ENCODE results near the gene ACO1.
A peak's percentile ranks its signal among the peaks of the same experiment; 100 is the strongest.
"Not testable (repeated sequence)": the region's sequence is repeated elsewhere in the genome, so short reads cannot be mapped to it uniquely, and the experiment has no call there.

ACO1 gene

DNA sequence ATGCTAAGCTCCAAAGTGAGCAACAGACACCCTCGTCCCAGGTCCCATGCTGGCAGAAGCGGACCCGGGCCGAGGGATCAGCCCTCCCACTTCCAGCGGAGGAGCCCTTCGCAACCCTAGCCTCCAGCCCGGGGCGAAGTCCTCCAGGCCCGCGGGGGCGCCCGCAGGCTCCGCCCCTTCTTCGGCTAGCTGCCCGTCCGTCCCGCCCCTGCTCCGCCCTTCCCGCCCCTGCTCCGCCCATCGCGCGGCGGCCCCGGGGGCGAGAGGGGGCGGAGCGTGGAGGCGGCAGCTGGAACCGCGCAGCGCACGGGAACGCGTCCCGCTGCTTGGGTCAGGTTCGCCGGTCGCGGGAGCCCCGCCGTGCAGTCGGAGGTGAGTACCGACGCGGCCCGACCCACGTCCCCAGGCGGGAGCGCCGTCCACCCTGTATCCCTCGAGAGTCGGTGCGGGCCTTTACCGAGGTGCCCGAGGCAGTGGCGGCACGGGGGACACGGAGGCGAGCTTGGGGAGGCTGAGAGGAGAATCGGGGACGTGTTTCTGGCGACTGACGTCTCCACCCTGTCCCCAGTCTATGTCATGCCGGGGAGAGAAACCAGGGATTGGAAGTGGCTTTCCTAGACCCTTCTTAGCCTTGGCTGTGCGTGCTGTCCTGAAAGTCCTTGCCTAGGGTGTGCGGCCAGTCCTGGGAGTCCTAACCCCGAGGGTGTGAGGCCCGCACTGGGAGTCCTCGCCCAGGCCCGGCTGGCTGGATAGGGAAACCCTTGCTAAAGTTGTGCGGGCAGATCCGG is at the start of gene ACO1:
TSS of gene ACO1 (plus strand) at position 280 of the 788 bp plus-strand sequence. CDS start 20,864 bp downstream, outside the sequence.
- Mint-ChIP-seq H3K27me3 (peaks cover 20 to 28% of the 10 kb centered on the region in 2 donors), H3K4me3 (peak within 1 kb of the TSS; percentile 85 to 90), H3K27ac (peak within 1 kb of the TSS; percentile 75), H3K4me1 (peaks cover 10 to 19% of the 10 kb centered on the region in 2 donors), H3K9me3 (no peaks in the 10 kb centered on the region), H3K36me3 (no peaks in the 10 kb centered on the region)
- ATAC-seq (replicated peaks) (peak; percentile 95 to 97), DNase-seq (peak; percentile 76)

DNA sequence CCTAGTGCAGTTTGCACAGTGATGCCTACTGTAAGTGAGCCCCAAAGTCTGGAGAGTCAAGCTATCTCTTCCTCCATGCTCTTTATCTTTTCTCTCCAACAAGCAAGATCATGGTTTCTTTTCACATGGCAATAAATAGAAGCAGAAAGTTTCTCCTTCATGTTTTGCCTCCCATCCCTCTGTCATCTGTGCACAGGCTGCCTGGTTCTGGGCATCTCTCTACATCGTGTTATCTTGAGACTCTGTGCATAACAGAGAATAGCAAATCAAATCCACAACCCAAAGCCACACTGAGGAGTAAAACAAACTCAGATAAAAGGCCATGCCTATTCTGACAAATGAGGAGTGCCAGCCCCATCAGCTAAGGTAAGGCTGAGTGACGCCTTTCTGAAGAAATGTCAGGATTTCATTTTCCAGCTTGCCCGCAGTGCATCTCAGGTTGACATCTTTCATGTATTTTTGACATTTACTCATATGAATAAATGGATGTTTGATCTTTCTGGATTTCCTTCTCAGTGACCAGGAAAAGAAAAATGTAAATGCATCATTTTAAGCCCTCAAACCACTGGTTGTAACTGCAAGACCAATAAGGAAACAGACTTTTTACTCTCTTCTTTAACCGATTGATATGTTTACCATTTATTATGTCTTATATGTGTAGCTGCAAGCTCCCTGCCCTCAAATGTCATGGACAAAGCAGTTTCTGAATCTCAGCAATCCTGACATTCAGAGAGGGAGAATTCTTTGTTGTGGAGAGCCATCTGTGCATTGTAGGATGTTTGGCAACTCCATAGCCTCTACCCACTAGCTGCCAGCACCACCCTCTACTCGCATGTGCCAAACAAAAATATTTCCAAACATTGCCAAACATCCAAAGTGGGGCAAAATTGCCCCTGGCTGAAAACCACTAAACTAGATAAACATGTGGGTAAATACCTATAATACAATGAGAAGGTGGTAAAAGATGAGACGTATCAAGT is 49.2 kb upstream of the ACO1 start:
- DNase-seq (no peak), ATAC-seq (replicated peaks) (no peak)
- H3K27me3 Mint-ChIP-seq = peaks cover 4 to 8% of the 10 kb centered on the region in 2 donors
- H3K27ac Mint-ChIP-seq = no peak overlapping the region
- no peaks in the 10 kb centered on the region for H3K36me3 Mint-ChIP-seq
- H3K4me3 Mint-ChIP-seq = no peak overlapping the region
- no peaks in the 10 kb centered on the region for H3K4me1 Mint-ChIP-seq
- peaks cover 0 to 1% of the 10 kb centered on the region in 2 donors for H3K9me3 Mint-ChIP-seq

DNA sequence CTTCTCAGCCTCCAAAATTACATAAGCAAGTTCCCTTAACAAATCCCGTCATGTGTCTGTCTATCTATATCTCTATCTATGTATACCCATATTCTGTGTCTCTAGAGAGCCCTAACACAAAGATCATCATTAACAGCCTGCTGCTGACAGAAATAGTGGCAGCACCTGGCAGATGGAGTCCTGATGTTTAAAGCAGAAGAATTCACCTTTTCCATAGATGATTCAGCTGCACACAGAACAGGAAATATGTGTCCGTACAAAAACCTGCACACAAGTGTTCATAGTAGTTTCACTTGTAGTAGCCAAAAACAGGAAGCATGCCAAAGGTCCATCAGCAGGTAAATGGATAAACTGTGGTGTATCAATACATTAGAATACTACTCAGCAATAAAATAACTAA is 45.0 kb upstream of the ACO1 start:
- no peaks in the 10 kb centered on the region for H3K36me3 Mint-ChIP-seq
- H3K9me3 Mint-ChIP-seq = no peaks in the 10 kb centered on the region

DNA sequence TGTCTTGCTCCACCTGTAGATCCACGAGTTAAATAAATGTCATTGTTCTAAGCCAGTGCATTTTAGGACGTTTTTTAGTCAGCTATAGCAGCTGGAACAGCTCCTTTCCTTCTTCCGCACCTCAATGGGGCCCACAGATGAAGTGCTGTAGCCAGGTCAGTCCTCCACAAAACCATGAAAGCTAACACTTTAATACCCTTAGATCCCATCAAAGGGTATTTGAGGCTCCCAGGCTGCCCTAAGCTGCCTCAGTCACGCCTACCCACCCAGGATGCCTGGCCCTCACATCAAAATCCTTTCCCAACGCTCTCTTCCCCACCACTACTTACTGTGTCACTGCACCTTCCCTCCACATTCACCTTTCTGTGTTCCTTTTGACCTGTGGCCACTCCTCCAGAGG is 44.1 kb upstream of the ACO1 start:
- Mint-ChIP-seq H3K9me3 (no peaks in the 10 kb centered on the region), H3K27me3 (peaks cover 4 to 7% of the 10 kb centered on the region in 2 donors), H3K4me1 (no peaks in the 10 kb centered on the region), H3K27ac (no peak overlapping the region), H3K36me3 (no peaks in the 10 kb centered on the region), H3K4me3 (no peak overlapping the region)
- no peak for ATAC-seq (replicated peaks)
- DNase-seq = no peak

More for the DNA sequence above, 45.0 kb upstream of the ACO1 start:
- no peak overlapping the region for H3K27ac Mint-ChIP-seq
- ATAC-seq (replicated peaks) = no peak
- no peak for DNase-seq
- H3K4me3 Mint-ChIP-seq = no peak overlapping the region
- no peaks in the 10 kb centered on the region for H3K4me1 Mint-ChIP-seq
- peaks cover 4 to 8% of the 10 kb centered on the region in 2 donors for H3K27me3 Mint-ChIP-seq

DNA sequence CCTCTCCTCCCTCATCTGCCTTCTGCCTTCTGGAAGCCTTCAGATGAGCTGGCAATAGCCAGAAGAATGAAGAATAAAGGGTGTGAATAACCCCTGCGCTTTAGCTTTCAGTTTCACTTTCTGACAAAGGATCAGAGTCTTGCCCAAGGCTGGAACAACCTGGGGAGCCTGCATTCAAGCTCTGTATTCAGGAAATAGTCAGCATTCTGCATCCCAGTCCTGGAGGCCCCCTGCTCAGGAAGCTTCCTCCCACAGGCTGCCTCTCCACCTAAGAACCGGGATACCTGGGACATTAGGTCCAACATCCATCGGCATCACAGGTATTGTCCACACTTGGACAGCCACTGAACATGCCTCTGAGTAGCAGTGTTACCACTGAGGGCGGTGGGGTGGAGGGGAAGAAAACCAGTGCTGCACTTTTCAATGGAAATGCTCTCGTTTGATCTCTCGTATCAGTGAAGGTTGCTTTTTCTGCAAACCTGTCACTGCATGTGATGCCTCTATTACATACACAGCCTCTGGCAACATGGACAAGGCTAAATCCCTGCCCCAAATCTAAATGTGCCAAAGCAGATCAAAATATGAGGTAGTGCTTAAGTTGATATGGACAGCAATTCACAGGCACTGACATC is 39.8 kb upstream of the ACO1 start:
- H3K4me3 Mint-ChIP-seq = no peak overlapping the region
- no peaks in the 10 kb centered on the region for H3K4me1 Mint-ChIP-seq
- DNase-seq (no peak), ATAC-seq (replicated peaks) (no peak)
- H3K9me3 Mint-ChIP-seq = no peaks in the 10 kb centered on the region
- no peaks in the 10 kb centered on the region for H3K27me3 Mint-ChIP-seq
- no peak overlapping the region for H3K27ac Mint-ChIP-seq
- H3K36me3 Mint-ChIP-seq = no peaks in the 10 kb centered on the region

DNA sequence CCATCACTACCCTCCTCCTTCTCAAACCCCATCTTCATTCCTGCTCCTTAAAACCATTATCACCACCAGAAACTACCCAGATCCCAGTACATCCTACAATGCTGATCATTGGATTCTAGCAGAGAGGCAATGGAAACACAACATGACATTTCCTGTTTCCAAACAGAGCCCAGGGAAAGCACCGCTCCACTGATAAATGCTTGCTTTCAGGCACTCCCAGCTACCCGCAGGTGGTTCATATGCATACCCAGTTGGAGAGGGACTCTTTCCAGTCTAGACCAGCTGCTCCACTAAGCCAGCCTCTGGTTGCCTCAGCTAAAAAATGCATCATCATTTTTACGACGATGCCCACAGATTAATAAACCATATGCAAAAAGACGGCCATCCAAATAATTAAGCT is 39.2 kb upstream of the ACO1 start:
- no peaks in the 10 kb centered on the region for H3K36me3 Mint-ChIP-seq
- H3K4me1 Mint-ChIP-seq = no peaks in the 10 kb centered on the region
- no peak overlapping the region for H3K27ac Mint-ChIP-seq
- no peaks in the 10 kb centered on the region for H3K27me3 Mint-ChIP-seq
- DNase-seq = no peak
- ATAC-seq (replicated peaks) = no peak
- no peaks in the 10 kb centered on the region for H3K9me3 Mint-ChIP-seq
- no peak overlapping the region for H3K4me3 Mint-ChIP-seq

DNA sequence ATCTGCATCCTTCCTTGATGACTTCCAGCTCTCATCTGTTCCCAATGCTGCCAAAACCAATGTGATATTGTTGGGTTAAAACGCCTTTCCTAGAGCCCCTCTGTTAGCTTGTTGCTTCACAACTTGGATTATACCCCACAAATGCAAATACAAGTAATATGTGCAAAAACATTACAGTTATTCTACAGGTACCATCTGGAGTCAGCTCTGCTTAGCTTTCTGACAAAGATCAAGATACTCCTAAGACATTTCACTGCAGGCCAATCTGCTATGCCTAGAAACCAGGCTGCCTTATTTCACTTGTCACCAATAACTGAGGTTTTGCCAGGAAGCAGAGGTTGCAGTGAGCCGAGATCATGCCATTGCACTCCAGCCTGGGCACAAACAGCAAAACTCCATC is 36.9 kb upstream of the ACO1 start:
- DNase-seq = no peak
- Mint-ChIP-seq H3K9me3 (no peaks in the 10 kb centered on the region), H3K4me1 (no peaks in the 10 kb centered on the region), H3K27me3 (no peaks in the 10 kb centered on the region), H3K4me3 (no peak overlapping the region), H3K27ac (no peak overlapping the region), H3K36me3 (no peaks in the 10 kb centered on the region)
- ATAC-seq (replicated peaks) = no peak

DNA sequence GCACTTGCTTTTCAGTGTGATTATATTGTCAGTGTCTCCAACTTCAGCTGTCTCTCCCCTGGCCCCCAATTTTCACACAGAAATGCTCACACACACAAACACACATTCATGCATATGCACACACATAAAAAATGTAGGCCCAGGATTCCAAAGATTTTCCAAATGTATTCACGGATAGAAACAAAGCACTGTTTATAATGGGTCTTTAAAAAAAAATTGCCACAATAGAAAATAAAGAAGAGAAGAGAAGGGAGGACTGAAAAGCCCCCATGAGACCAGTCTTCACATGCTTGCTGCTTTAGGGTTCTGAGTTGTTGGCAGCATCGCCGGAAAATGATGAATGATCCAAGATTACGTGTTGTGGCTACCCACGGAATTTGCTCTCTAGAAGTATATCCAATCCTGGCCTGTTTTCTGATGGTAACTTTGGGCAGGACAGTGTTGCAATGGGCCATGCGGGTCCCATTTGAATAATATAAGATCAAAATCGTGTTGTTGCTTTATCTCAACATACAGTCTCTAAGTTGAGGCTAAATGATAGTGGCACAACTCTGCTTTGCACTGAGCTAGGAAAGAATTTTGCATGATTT is 36.2 kb upstream of the ACO1 start:
- DNase-seq = no peak
- no peaks in the 10 kb centered on the region for H3K27me3 Mint-ChIP-seq
- no peak overlapping the region for H3K4me3 Mint-ChIP-seq
- H3K9me3 Mint-ChIP-seq = no peaks in the 10 kb centered on the region
- no peak for ATAC-seq (replicated peaks)
- H3K36me3 Mint-ChIP-seq = no peaks in the 10 kb centered on the region
- no peaks in the 10 kb centered on the region for H3K4me1 Mint-ChIP-seq
- no peak overlapping the region for H3K27ac Mint-ChIP-seq

DNA sequence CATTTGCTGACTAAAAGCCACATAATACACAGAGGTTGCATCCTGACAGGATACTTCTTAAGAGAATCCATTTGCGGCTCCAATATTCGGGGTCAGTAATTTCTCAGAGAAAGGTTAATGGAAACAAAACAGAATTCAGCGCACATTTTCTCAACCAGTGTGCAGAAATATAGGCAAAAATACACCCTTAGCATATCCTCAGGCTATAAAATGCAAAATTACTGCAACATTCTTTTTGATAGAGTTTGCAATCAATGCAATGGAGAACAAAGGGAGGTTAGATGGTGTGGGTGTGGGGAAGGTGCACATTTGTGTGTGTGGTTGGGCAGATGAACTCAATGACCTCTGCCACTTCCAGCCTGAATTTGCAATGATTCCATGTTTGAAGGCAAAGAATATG is 35.4 kb upstream of the ACO1 start:
- no peak overlapping the region for H3K27ac Mint-ChIP-seq
- DNase-seq (no peak), ATAC-seq (replicated peaks) (no peak)
- no peaks in the 10 kb centered on the region for H3K27me3 Mint-ChIP-seq
- no peaks in the 10 kb centered on the region for H3K36me3 Mint-ChIP-seq
- no peaks in the 10 kb centered on the region for H3K9me3 Mint-ChIP-seq
- H3K4me3 Mint-ChIP-seq = no peak overlapping the region
- no peaks in the 10 kb centered on the region for H3K4me1 Mint-ChIP-seq

DNA sequence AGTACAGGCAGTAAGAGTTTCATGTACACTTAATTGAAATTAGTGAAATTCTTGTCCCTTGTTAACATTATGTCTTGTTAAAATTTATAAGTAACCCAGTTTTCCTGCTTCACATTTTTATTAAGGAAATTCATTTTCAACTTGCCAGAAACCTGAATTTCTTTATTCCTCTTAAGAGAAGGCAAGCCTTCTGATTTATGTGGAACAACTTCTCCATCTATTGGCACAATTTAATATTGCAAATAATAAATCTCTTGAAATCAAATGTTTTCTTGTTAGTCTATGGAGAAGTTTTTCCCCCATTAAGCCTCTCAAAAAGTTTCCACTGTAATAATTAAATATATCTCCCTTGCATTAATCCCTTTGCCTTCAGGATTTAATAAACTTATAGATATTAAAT is 33.8 kb upstream of the ACO1 start:
- Mint-ChIP-seq H3K27me3 (no peaks in the 10 kb centered on the region), H3K9me3 (no peaks in the 10 kb centered on the region), H3K4me1 (no peaks in the 10 kb centered on the region), H3K4me3 (no peak overlapping the region), H3K36me3 (no peaks in the 10 kb centered on the region), H3K27ac (no peak overlapping the region)
- ATAC-seq (replicated peaks) = no peak
- DNase-seq = no peak

DNA sequence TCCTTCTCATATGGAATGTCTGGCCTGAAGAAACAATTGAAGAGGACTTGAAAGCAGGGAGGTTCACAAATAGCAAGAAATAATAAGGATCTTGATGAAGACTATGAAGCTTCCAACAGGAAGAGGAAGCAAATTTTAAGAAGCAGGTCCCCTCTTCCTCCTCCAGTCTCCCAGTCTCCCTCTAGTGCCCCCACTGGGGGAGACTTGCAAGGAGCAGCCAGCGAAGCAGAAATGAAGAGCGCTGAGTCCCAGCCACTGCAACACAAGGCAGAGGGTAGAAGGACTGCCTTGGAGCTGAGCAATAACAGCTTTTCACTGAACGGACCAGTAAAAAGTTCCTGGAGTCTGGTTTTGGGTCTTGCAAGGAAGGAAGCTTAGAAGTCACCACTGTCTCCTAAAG is 32.6 kb upstream of the ACO1 start:
- no peak overlapping the region for H3K4me3 Mint-ChIP-seq
- ATAC-seq (replicated peaks) = no peak
- H3K27ac Mint-ChIP-seq = no peak overlapping the region
- H3K27me3 Mint-ChIP-seq = no peaks in the 10 kb centered on the region
- no peak for DNase-seq
- H3K36me3 Mint-ChIP-seq = no peaks in the 10 kb centered on the region
- H3K4me1 Mint-ChIP-seq = no peaks in the 10 kb centered on the region
- H3K9me3 Mint-ChIP-seq = no peaks in the 10 kb centered on the region

DNA sequence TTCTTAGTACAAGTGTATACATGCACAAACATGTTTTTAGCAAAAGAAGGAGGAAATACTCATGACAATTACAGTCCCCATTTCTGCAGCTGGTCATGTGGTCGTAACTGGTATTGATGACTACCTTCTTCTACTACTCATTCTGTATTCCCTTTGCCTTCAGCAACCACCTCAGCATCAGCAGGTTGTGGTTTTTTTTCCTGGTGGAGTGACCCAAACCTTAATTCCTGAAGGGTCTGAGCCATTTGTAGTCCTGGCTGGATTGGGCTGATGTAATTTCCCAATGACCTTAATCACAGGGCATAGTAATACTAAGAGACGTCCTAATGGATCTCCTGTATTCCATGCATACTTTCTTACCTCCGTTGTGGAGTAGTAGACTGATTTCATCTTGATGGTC is 31.0 kb upstream of the ACO1 start:
- H3K4me1 Mint-ChIP-seq; H3K9me3 Mint-ChIP-seq; H3K27ac Mint-ChIP-seq; H3K36me3 Mint-ChIP-seq; H3K27me3 Mint-ChIP-seq; H3K4me3 Mint-ChIP-seq; DNase-seq; ATAC-seq (replicated peaks): not testable (repeated sequence)

DNA sequence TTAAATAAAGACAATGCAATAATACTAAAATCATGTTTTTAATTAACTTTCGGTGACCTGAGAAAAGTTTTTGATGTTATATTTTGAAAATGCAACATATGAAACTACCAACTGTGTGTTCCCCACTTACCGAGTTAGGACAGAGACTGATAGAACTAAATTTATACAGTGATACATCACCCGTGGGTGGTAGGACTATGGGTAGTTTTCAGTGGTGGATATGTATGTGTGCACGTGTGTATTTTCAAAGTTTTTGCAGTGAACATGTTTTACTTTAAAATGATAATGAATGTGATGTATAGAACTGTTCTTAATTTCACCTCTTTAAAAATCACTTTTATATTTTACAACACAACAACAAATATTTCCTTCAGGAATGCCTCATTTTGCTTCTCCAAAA is 25.0 kb upstream of the ACO1 start:
- Mint-ChIP-seq H3K27me3 (peaks cover 12 to 26% of the 10 kb centered on the region in 2 donors), H3K27ac (no peak overlapping the region), H3K36me3 (no peaks in the 10 kb centered on the region), H3K4me1 (no peaks in the 10 kb centered on the region), H3K9me3 (no peaks in the 10 kb centered on the region), H3K4me3 (no peak overlapping the region)
- DNase-seq (no peak), ATAC-seq (replicated peaks) (no peak)

DNA sequence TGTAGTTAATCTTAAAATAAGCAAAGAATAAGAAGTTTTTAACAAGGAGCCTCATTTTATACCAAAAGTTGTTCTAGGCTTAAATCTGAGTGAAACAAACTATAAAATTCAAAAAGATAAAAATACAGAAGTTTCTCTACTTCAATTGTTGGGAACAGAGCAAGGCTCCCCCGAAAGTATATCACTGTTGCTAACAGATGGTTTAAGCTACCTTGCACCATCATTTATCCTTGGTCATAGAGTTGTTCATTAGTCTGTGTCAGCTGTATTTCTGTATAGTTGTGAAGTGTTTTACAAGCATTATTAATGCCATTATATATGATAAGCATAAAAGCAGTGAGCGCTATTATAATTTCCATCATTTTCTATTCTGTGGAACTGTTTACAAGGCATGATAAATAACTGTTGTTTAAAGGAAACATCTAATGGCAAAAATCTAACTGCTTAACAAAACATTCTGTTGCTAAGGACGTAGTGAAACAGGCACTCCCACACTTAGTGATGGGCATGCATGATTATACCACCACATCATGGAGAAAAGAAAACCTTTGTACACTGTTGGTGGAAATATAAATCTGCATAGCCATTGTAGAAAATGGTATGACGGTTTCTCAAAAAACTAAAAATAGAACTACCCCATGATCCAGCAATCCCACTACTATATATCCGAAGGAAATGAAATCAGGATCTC is 23.3 kb upstream of the ACO1 start:
- ATAC-seq (replicated peaks) (no peak), DNase-seq (no peak)
- H3K36me3 Mint-ChIP-seq = no peaks in the 10 kb centered on the region
- H3K27me3 Mint-ChIP-seq = peaks cover 12 to 26% of the 10 kb centered on the region in 2 donors
- no peak overlapping the region for H3K4me3 Mint-ChIP-seq
- H3K27ac Mint-ChIP-seq = no peak overlapping the region
- no peaks in the 10 kb centered on the region for H3K9me3 Mint-ChIP-seq
- H3K4me1 Mint-ChIP-seq = no peaks in the 10 kb centered on the region

Data from stimulated activated naive B cell treated with anti-CD40 and anti-IgM and Interleukin-4, amounts not matched to agents 10 μg/mL and 1 μg/mL and 100 μg/mL, for 72 hours (primary cell).